Common myeloid progenitor, CD34-positive (primary cell): ENCODE results near the gene RHOXF1.
A peak's percentile ranks its signal among the peaks of the same experiment; 100 is the strongest.
"Not testable (repeated sequence)": the region's sequence is repeated elsewhere in the genome, so short reads cannot be mapped to it uniquely, and the experiment has no call there.

ENCODE experiments used
- CTCF ChIA-PET: fragments of 350-600 bp; sonication (Branson Sonifier 250); formaldehyde crosslinking; loops from one replicate; lab custom pipeline; 2021; ENCODE audit warnings: antibody characterized with exemption; lab: Charles Lee
- POLR2A ChIA-PET: fragments of 350-600 bp; sonication (Branson Sonifier 250); formaldehyde crosslinking; loops from one replicate; lab custom pipeline; 2021; ENCODE audit warnings: antibody characterized with exemption; lab: Charles Lee
- DNase-seq, 3 donors: peaks; one replicate each; pipeline versions ENCODE4 v3.0.0 to v3.0.0-alpha.2; 2013
- H3K27ac ChIP-seq, 2 experiments: 1 replicate in 1 of 2; 2 replicates in 1 of 2; pipeline ENCODE4 v1.7.0; 2013; ENCODE audit warnings: inconsistent platforms in 2 of 2, low read length in 2 of 2, mild to moderate bottlenecking in 2 of 2, low read depth in 1 of 2, moderate library complexity in 1 of 2; ENCODE audit not compliant: severe bottlenecking in 2 of 2, insufficient read depth in 1 of 2, poor library complexity in 1 of 2
- H3K27me3 ChIP-seq, 5 experiments: replicated peaks in 2 of 5; 1 replicate in 3 of 5; 2 replicates in 2 of 5; pipeline versions ENCODE4 v1.6.1 to v1.7.0; 2013; ENCODE audit warnings: low read length in 4 of 5, mild to moderate bottlenecking in 2 of 5, moderate library complexity in 2 of 5, inconsistent platforms in 1 of 5; ENCODE audit not compliant: insufficient read depth in 5 of 5, control insufficient read depth in 4 of 5
- H3K36me3 ChIP-seq, 4 experiments: 1 replicate in 2 of 4; 2 replicates in 2 of 4; pipeline versions ENCODE4 v1.6.1 to v1.7.0; 2013; ENCODE audit warnings: low read length in 3 of 4, control low read depth in 1 of 4, mild to moderate bottlenecking in 1 of 4; ENCODE audit not compliant: control insufficient read depth in 4 of 4, insufficient read depth in 4 of 4
- H3K4me1 ChIP-seq, 4 experiments: 1 replicate in 3 of 4; 2 replicates in 1 of 4; pipeline versions ENCODE4 v1.6.1 to v1.7.1; 2013; ENCODE audit warnings: low read length in 3 of 4, mild to moderate bottlenecking in 3 of 4, control low read depth in 1 of 4, inconsistent platforms in 1 of 4, moderate library complexity in 1 of 4; ENCODE audit not compliant: control insufficient read depth in 4 of 4, insufficient read depth in 4 of 4; ENCODE audit errors: control extremely low read depth in 1 of 4
- H3K4me3 ChIP-seq, 7 experiments: 1 replicate in 4 of 7; 2 replicates in 3 of 7; pipeline versions ENCODE4 v1.5.1 to v1.7.0; 2013; ENCODE audit warnings: mild to moderate bottlenecking in 7 of 7, low read length in 6 of 7, moderate library complexity in 6 of 7, inconsistent platforms in 2 of 7, low read depth in 2 of 7, control low read depth in 1 of 7; ENCODE audit not compliant: insufficient read depth in 4 of 7, control insufficient read depth in 1 of 7; ENCODE audit errors: extremely low read depth in 1 of 7
- H3K9me3 ChIP-seq, 5 experiments: 1 replicate in 4 of 5; 2 replicates in 1 of 5; pipeline versions ENCODE4 v1.6.1 to v1.7.1; 2013; ENCODE audit warnings: low read length in 4 of 5, mild to moderate bottlenecking in 2 of 5, inconsistent platforms in 1 of 5, low read depth in 1 of 5, moderate library complexity in 1 of 5; ENCODE audit not compliant: control insufficient read depth in 4 of 5, insufficient read depth in 2 of 5; ENCODE audit errors: control extremely low read depth in 1 of 5
- WGBS: methylation state at CpG from one replicate; pipeline ENCODE4 v1.1.5; 2013; ENCODE audit not compliant: insufficient coverage; 5-methylcytosine and 5-hydroxymethylcytosine counted together

Gene RHOXF1

DNA sequence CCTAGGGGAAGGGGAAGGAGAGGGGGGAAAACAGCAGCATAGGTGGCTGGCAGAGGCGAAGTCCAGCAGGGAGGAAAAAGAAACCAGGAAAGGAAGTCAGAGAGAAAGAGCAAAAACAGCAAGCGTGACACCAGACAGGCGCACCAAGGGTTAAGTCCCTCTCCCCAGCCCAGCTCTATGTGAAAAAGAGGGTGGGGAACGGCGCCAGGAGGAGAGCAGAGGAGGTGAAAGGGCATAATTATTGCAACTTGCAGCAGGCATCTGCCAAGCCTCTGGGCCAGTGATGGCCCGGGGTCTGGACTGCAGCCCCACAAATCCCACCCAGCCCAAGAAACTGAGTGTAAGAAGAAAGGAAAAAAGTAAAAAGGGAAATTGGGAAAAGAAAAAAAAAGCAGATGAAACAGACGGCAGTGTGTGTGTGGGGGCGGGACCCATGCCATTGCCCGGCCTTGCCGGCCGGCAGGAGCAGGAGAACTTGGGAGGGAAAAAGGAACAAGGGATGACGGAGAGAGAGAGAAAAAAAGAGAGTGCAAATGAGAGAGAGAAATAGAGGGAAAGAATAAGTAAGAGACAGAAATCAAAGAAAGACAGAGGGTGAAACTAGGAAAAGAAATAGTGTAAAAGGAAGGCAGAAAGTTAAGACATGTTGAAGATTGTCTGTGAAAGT lies 28.6 kb upstream of the RHOXF1 start:
- CTCF ChIA-PET = no interaction called here
- H3K9me3 ChIP-seq = peaks cover 0 to 13% (median 7%) of the 10 kb centered on the region in 5 experiments
- H3K36me3 ChIP-seq = no peaks in the 10 kb centered on the region
- no peak overlapping the region for H3K4me3 ChIP-seq
- no peak for DNase-seq
- 91% methylated on average over 8 of the region's 12 CpGs for WGBS
- POLR2A ChIA-PET = no interaction called here
- peaks cover 0 to 9% (median 0%) of the 10 kb centered on the region in 5 experiments for H3K27me3 ChIP-seq
- no peak overlapping the region for H3K27ac ChIP-seq
- H3K4me1 ChIP-seq = peaks cover 0 to 6% (median 0%) of the 10 kb centered on the region in 4 experiments

DNA sequence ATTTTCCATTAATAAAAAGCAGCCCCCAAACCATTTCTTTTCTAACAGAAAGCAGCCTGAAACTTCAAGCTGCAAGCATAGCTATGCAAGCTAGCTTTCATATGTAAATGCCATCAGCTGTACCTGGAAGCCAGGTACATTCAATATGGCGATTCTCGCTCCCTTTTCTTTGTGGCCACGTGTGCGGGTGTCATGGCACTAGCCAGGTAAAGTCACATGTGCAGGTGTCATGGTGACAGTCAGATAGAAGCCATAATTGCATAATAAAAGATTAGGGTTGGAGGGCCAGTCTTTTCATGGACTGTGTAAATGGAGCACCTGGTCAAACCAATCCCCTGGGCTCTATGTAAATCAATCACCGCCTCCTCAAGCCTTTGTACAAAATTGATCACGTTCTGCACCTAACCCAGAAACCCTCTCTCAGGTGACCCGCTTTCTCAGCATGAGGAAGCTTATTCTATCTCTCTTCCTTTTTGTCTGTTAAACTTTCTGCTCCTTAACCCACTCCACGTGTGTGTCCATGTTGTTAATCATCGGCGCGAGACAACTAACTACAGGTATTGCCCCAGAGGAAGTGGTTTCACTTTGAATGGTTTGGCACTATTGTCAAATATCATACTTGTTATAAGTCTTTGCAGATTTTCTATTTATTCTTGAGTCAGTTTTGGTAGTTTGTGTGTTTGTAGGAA lies 24.7 kb upstream of the RHOXF1 start:
- POLR2A ChIA-PET = no interaction called here
- Histone ChIP-seq H3K27ac (no peak overlapping the region), H3K36me3 (peaks cover 0 to 2% (median 0%) of the 10 kb centered on the region in 4 experiments), H3K4me3 (no peak overlapping the region), H3K9me3 (no peaks in the 10 kb centered on the region), H3K4me1 (peaks cover 0 to 2% (median 0%) of the 10 kb centered on the region in 4 experiments), H3K27me3 (peaks cover 0 to 7% (median 0%) of the 10 kb centered on the region in 5 experiments)
- no peak for DNase-seq
- WGBS = 83% methylated on average over 5 of the region's 11 CpGs
- CTCF ChIA-PET = interaction anchor here (1.0 kb wide), 1 partner anchor 15 kb away, joined by 3 read pairs; no protein-coding TSS in a partner anchor

DNA sequence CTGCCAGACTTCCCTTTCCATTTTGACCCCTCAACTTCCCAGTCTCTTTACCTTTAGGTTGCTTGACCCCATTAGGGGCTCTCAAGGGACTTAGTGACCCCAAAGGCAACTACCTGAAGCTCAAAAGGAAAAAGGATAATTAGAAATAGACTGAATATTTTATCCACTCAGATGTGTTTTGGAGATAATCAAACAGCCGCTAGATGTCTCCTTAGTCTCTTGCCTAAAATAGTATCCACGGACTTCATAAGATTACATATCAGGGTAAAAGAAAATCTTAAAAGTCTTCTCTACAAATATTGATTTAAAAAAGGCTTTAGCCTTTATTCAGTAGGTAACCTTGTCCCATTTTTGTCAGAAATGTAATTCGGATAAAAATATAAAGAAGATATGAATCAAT lies 21.7 kb upstream of the RHOXF1 start:
- WGBS = no CpG with 5 or more reads among the region's 3 CpGs

DNA sequence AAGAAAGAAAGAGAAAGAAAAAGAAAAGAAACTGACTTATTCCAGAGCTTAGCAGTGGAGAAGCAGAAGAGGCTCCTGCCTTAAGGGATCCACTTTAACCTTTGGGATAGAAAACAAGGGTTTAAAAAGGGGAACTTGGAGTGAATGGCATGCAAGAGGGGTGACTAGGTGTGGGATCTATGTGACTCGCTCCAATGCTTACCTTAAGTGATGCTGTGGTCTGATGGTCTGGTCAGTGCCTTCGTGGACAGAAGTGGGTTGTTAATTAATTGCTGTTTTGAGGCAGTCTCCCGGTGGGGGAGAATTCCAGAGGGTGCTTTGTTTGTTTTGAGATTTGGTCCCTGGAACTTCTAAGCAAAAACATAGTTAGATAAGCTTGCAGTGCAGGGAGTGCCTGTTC lies 21.1 kb upstream of the RHOXF1 start:
- H3K4me1 ChIP-seq = no peaks in the 10 kb centered on the region
- peak in 2 of 3 donors; percentile 4 to 11 for DNase-seq
- H3K36me3 ChIP-seq = peaks cover 0 to 2% (median 0%) of the 10 kb centered on the region in 4 experiments
- CTCF ChIA-PET = interaction anchor here (1.6 kb wide), 1 partner anchor 9 kb away, joined by 3 read pairs; no protein-coding TSS in a partner anchor
- 55% methylated on average over 3 of the region's 3 CpGs for WGBS
- no peak overlapping the region for H3K4me3 ChIP-seq
- H3K9me3 ChIP-seq = no peaks in the 10 kb centered on the region
- no peak overlapping the region for H3K27ac ChIP-seq
- no peaks in the 10 kb centered on the region for H3K27me3 ChIP-seq
- POLR2A ChIA-PET = no interaction called here

More for the DNA sequence above, 21.7 kb upstream of the RHOXF1 start:
- no peak overlapping the region for H3K4me3 ChIP-seq
- H3K36me3 ChIP-seq = peaks cover 0 to 2% (median 0%) of the 10 kb centered on the region in 4 experiments
- no peaks in the 10 kb centered on the region for H3K27me3 ChIP-seq
- POLR2A ChIA-PET = no interaction called here
- no peaks in the 10 kb centered on the region for H3K4me1 ChIP-seq
- H3K9me3 ChIP-seq = no peaks in the 10 kb centered on the region
- no peak for DNase-seq
- CTCF ChIA-PET = interaction anchor here (0.8 to 1.6 kb wide), 2 partner anchors 10 to 11 kb away, joined by 3 read pairs; no protein-coding TSS in a partner anchor
- no peak overlapping the region for H3K27ac ChIP-seq

DNA sequence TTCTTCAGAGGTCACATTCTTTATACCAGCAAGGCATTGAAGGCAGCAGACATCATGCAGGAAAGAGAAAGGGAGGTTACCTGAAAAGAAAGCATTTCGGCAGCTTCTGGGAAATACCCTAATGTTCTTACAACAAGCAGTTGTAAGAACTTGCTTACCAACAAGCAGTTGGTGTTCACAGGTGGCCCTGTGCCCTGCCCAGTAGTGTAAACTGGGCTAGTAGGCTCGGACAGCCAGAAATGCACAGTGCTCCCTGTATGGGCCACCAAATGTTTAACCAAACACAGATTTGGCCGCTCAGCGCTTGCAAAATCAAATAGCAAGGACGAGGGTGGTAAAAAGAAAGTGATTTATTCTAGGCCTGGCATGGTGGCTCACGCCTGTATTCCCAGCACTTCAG lies 20.4 kb upstream of the RHOXF1 start:
- Histone ChIP-seq H3K9me3 (no peaks in the 10 kb centered on the region), H3K36me3 (peaks cover 0 to 2% (median 0%) of the 10 kb centered on the region in 4 experiments), H3K4me3 (no peak overlapping the region), H3K27ac (no peak overlapping the region), H3K4me1 (no peaks in the 10 kb centered on the region), H3K27me3 (peaks cover 0 to 2% (median 0%) of the 10 kb centered on the region in 5 experiments)
- no peak for DNase-seq
- ChIA-PET CTCF (no interaction called here), POLR2A (no interaction called here)
- WGBS = 78% methylated on average over 6 of the region's 6 CpGs

DNA sequence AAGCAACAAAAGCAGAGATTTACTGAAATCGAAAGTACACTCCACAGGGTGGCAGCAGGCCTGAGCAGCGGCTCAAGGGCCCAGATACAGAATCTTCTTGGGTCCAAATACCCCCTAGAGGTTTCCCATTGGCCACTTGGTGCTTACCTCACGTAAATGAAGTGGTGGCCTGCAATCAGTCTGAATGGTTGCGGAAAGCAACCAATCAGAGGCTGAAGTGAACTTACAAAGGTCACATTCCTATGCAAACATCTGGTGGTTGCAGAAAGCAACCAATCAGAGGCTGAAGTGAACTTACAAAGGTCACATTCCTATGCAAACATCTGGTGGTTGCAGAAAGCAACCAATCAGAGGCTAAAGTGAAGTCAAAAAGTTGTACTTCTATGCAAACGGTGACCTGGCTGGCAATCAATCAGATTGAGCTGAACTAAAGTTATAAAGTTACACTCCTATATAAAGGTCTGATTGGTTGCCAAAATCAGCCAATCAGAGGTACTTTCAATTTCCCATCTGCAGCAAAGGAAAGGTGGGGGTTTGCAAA lies 12.7 kb upstream of the RHOXF1 start:
- DNase-seq, H3K27ac ChIP-seq, H3K4me3 ChIP-seq, H3K4me1 ChIP-seq, H3K9me3 ChIP-seq, H3K27me3 ChIP-seq, CTCF ChIA-PET, H3K36me3 ChIP-seq, POLR2A ChIA-PET: not testable (repeated sequence)
- WGBS = 82% methylated on average over 4 of the region's 5 CpGs
